Stimulated activated CD8-positive, alpha-beta memory T cell treated with anti-CD3 and anti-CD28 coated beads, Interleukin-7, amount 100 ng/mL, for 1 hour (primary cell): ENCODE results near the gene DMRTC2.

Source experiments
- DNase-seq, 2 donors: peaks; one replicate each; pipeline ENCODE4 v3.0.0-alpha.2; 2020; ENCODE audit warnings: low read depth in 2 of 2

Gene DMRTC2

DNA sequence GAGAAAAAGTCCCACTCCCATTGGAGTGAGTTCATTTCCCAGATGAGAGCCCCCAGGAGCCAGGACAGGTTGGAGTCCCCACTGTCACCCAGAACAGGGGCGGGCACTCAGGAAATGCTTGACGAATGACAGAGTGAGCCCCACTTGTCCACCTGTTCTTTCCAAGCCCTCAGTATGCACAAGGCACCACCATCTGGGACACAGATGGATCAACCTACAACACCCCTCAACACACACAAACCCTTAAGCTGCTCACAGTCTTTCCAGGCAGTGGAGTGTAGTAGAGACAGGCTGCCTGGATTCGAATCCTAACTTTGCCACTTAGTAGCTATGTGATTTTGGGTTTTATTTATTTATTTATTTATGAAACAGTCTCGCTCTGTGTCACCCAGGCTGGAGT lies 46.1 kb downstream of the DMRTC2 start:
- no peak for DNase-seq

DNA sequence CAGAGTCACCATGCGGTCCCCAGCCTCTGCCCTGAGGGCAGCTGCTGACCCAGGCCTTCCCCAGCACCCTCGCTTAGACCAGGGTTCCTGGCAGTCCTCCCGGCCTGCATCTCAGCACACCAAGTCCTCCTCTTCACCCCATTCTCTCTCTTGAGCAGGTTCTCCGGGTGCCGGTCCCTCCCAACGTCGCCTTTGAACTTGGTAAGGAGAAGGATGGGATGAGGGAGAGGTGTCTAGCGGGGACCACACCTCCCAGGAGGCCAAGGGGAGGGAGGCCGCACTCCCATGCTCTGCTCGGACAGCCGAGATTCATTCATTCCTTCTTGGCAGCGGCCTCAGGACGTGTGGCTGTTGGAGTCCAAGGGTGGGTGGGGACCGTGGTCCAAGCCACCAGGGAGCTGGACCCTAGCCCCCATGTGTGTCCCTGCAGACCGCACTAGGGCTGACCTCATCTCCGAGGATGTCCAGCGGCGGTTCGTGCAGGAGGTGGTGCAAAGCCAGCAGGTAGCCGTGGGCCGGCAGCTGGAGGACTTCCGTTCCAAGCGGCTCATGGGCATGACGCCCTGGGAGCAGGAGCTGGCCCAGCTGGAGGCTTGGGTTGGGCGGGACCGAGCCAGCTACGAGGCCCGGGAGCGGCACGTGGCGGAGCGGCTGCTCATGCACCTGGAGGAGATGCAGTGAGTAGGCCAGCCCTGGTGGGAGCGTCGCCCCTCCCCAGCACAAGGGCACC lies 47.5 kb downstream of the DMRTC2 start:
- no peak for DNase-seq

DNA sequence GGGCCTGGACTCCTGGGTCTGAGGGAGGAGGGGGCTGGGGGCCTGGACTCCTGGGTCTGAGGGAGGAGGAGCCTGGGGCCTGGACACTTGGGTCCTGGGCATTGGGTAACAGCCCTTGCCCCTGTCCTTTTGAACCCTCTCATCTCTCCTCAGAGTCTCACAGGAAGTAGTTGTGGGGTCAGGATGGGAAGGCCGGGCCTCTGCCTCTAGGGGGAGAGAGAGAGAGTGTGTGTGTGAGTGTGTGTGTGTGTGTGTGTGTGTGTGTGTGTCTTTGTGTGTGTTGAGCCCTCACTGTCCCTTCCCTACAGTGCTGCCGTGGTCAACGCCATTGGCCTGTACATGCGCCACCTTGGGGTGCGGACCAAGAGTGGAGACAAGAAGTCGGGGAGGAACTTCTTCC lies 49.1 kb downstream of the DMRTC2 start:
- no peak for DNase-seq

DNA sequence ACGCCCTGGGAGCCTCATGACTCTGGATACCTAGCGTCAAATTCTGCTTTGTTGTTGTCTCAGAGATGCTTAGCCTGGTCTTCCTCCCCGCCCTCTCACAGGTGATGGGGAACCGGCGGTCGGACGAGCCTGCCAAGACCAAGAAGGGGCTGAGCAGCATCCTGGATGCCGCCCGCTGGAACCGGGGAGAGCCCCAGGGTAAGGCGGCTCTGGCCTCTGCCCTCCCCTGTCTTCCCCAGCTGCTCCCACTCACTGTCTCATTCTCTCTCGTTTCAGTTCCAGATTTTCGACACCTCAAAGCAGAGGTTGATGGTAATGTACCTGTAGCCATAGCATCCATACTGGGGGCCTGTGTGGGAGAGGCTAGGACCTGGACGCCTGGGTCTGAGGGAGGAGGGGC lies 49.5 kb downstream of the DMRTC2 start:
- DNase-seq, result no peak

DNA sequence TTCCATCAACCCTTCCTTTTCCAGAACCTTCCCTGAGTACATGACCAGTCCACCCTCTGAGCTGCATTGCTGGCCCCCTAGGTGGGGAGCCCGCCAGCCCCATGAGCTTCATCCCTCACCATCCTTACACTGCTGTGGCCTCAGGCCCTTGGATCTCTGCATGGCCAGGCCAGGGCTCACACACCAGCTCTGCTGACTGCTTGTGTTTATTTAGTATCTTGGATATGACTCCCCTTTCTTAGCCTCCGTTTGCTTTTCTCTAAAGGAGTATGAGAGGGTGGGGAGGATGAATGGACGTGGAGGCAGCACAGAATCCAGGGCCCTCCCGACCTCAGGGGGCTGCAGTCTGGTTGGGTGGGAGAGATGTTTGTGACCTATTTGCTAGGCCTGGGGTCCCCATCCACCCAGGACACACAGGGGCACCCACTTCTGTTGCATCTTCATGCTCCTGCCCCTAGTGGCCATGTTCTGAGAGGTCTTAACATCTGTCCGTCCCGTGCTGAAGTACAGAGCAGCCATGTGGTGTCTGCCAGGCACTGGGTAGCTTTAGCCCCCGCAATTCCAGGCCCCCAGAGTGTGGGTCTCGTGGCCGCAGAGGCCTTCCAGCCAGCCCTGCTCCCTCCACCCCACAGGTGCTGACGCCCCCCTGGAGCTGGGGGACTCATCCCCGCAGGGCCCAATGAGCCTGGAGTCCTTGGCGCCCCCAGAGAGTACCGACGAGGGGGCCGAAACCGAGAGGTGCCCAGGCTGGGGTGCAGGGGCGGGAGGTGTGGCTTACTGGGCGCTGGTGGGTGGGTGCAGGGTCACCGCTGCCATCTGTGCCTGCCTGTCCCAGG lies 51.1 kb downstream of the DMRTC2 start:
- no peak for DNase-seq

DNA sequence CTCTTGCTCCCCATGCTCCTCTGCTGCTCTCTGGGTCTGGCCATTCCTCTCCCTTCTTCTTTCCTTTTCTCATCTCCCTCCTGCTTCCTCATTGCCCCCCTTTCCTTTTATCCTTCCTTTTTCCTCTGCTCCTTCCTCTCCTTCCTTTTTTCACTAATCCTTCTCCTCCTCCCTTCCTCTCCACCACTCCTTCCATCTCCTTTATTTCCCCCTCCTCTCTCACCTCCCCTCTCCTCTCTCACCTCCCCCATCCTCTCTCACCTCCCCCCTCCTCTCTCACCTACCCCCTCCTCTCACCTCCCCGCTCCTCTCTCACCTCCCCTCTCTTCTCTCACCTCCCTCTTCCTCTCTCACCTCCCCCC lies 51.7 kb downstream of the DMRTC2 start:
- DNase-seq, result no peak

DNA sequence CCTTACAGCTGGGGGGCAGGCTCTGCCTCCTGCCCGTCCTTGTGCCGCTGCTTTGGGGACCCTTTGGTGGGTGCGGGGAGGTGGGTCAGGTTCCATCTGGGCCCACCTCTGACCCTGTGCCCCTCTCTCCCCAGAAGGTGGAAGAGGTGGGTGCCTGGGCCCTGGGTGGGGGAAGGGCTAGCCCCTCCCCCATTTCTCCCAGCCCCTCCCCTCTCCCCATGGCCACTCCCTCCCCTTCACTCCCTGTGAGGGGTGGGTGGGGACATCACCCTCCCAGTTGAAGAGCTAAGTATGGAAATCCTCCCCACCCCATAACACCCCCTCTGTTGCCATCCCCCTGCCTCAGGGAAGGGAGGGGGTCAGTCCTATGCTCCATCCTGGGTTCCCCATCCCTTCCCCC lies 52.3 kb downstream of the DMRTC2 start:
- DNase-seq, result no peak

DNA sequence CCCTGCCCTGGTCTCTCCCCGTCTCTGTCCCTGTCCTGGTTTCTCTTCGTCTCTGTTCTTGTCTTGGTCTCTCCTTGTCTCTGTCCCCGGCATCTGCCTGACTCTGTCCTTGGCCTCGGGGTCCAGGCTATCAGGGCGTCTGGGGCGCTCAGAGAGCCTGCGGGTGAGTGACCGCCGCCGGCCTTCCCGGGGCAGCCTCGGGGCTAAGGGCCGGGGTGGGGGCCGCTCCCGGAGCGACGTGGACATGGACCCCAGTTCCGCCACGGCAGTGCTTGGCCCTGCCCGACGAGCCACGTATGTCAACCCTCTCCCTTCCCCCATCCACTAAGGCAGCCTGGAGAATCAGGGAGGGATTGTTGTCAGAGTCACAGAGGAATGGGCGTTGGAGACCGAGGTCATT lies 53.0 kb downstream of the DMRTC2 start:
- no peak for DNase-seq

DNA sequence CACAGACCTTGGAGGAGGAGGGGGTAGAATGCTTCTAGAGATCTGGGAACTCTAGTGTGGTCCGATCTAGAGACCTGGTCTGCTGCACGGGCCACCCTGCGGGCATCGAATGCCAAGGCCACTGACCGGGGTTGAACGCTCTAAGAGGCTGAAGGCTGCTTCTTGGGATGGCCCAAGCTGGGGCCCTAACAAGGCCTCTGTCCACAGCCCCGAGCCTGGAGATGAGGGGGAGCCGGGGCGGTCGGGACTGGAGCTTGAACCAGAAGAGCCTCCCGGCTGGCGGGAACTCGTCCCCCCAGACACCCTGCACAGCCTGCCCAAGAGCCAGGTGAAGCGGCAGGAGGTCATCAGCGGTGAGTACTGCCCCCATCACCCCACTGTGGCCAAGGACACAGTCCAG lies 53.4 kb downstream of the DMRTC2 start:
- DNase-seq, result no peak
